ENCODE measurements around the gene FARS2. TPM values are rescaled to one million over a fixed set of nuclear protein-coding genes. Genes with fewer than 3 reads are reported as not detected.

FARS2 gene
- total RNA-seq, 5 donors from 2014 or later (not counting 1 experiment from before 2014, with no cell fraction given): 17.9 to 24.2 (median 20.3) TPM

DNA sequence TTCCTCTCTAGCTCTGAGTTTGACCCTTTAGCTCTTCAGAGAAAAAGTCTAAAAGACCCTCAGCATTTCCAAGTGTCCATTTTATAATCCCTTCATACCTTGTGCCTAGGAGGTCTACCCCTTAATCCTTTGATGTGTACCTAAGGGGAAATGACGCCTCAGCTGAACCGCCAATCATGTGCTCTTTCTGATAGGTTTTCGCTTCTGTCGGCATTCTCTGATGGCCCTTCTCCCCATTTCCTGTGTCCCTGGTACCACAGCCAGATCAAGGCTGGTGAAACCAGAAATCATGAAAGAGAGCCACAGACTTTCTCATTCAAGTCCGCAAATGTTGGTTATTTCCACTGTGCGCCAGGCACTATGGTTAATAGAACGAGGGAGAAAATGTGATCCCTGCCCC is 333.9 kb downstream of the FARS2 start:
- no peaks in the 10 kb centered on the region for H3K4me1 Mint-ChIP-seq
- no peak for ATAC-seq (replicated peaks in 1 of 4)
- H3K9me3 ChIP-seq: no peaks in the 10 kb centered on the region
- H3K27me3 ChIP-seq (replicated peaks in 1 of 2; ENCODE audit: control insufficient read depth in 2 of 2, extremely low read depth in 1 of 2, insufficient read depth in 2 of 2, low read length in 1 of 2): no peaks in the 10 kb centered on the region
- H3K27ac Mint-ChIP-seq: no peak overlapping the region
- CTCF ChIA-PET: no interaction called here
- H3K27me3 Mint-ChIP-seq: no peaks in the 10 kb centered on the region
- 94% methylated on average over 5 of the region's 7 CpGs for WGBS (ENCODE audit: insufficient coverage)
- H3K4me1 ChIP-seq (ENCODE audit: control insufficient read depth in 1 of 2, extremely low read depth in 1 of 2, insufficient read depth in 2 of 2, low read length in 2 of 2): no peaks in the 10 kb centered on the region
- H3K4me3 ChIP-seq (ENCODE audit: control insufficient read depth in 1 of 2, extremely low read depth in 1 of 2, low read length in 1 of 2): no peak overlapping the region
- DNase-seq: no peak
- no peaks in the 10 kb centered on the region for H3K36me3 ChIP-seq (ENCODE audit: control insufficient read depth in 2 of 2, extremely low read depth in 1 of 2, insufficient read depth in 1 of 2, low read length in 1 of 2)
- no peak overlapping the region for H3K27ac ChIP-seq (ENCODE audit: low read length)
- POLR2A ChIA-PET: no interaction called here
- no peaks in the 10 kb centered on the region for H3K9me3 Mint-ChIP-seq
- peaks cover 16% of the 10 kb centered on the region for H3K36me3 Mint-ChIP-seq
- no peak overlapping the region for H3K4me3 Mint-ChIP-seq

GRCh38 chr6:5597413-5597812 is 336.1 kb downstream of the FARS2 start:
- Mint-ChIP-seq H3K36me3 (peaks cover 20% of the 10 kb centered on the region), H3K4me1 (no peaks in the 10 kb centered on the region), H3K9me3 (no peaks in the 10 kb centered on the region), H3K27me3 (no peaks in the 10 kb centered on the region), H3K27ac (no peak overlapping the region), H3K4me3 (no peak overlapping the region)
- CTCF ChIA-PET: no interaction called here
- no peak for DNase-seq
- Histone ChIP-seq H3K4me1 (ENCODE audit: control insufficient read depth in 1 of 2, extremely low read depth in 1 of 2, insufficient read depth in 2 of 2, low read length in 2 of 2) (no peaks in the 10 kb centered on the region), H3K27me3 (replicated peaks in 1 of 2; ENCODE audit: control insufficient read depth in 2 of 2, extremely low read depth in 1 of 2, insufficient read depth in 2 of 2, low read length in 1 of 2) (no peaks in the 10 kb centered on the region), H3K9me3 (no peaks in the 10 kb centered on the region), H3K27ac (ENCODE audit: low read length) (no peak overlapping the region), H3K36me3 (ENCODE audit: control insufficient read depth in 2 of 2, extremely low read depth in 1 of 2, insufficient read depth in 1 of 2, low read length in 1 of 2) (no peaks in the 10 kb centered on the region), H3K4me3 (ENCODE audit: control insufficient read depth in 1 of 2, extremely low read depth in 1 of 2, low read length in 1 of 2) (no peak overlapping the region)
- ATAC-seq (replicated peaks in 1 of 4): no peak
- WGBS (ENCODE audit: insufficient coverage): 100% methylated on average over 4 of the region's 7 CpGs
- POLR2A ChIA-PET: interaction anchor here in 1 of 2 donors (0.6 kb wide), 1 partner anchor 25 kb away, joined by 3 read pairs; no protein-coding TSS in a partner anchor

- POLR2A ChIA-PET: no interaction called here
- H3K27ac Mint-ChIP-seq: no peak overlapping the region
- DNase-seq: no peak
- Histone ChIP-seq H3K4me3 (ENCODE audit: control insufficient read depth in 1 of 2, extremely low read depth in 1 of 2, low read length in 1 of 2) (no peak overlapping the region), H3K36me3 (ENCODE audit: control insufficient read depth in 2 of 2, extremely low read depth in 1 of 2, insufficient read depth in 1 of 2, low read length in 1 of 2) (peaks cover 0 to 3% of the 10 kb centered on the region in 2 donors), H3K27me3 (replicated peaks in 1 of 2; ENCODE audit: control insufficient read depth in 2 of 2, extremely low read depth in 1 of 2, insufficient read depth in 2 of 2, low read length in 1 of 2) (no peaks in the 10 kb centered on the region), H3K4me1 (ENCODE audit: control insufficient read depth in 1 of 2, extremely low read depth in 1 of 2, insufficient read depth in 2 of 2, low read length in 2 of 2) (no peaks in the 10 kb centered on the region), H3K27ac (ENCODE audit: low read length) (no peak overlapping the region), H3K9me3 (no peaks in the 10 kb centered on the region)
- CTCF ChIA-PET: no interaction called here
- H3K36me3 Mint-ChIP-seq: peaks cover 18% of the 10 kb centered on the region
- H3K9me3 Mint-ChIP-seq: no peaks in the 10 kb centered on the region
- no peak for ATAC-seq (replicated peaks in 1 of 4)
- no peak overlapping the region for H3K4me3 Mint-ChIP-seq
- 100% methylated on average over 3 of the region's 3 CpGs for WGBS (ENCODE audit: insufficient coverage)
- no peaks in the 10 kb centered on the region for H3K4me1 Mint-ChIP-seq
- no peaks in the 10 kb centered on the region for H3K27me3 Mint-ChIP-seq
Measured at GRCh38 chr6:5598123-5598522, 336.8 kb downstream of the FARS2 start.

DNA sequence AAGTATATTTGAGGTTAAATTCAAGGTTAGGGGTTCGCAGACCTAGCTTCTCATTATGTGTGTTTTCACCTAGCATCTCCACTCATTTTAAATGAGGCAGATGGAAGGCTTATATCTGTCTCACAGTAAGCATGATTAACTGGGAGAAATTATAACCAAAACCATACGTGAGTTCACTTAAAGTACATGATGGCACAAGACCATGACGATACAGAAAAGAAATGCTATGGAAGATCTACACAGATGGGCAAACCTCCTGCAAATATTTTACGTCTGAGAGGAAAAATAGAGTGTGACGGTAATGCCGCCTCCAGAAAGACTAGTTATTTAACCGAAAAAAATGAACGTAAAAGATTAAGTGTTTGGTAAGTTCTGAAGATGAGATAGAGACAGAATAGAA is 337.8 kb downstream of the FARS2 start:
- Mint-ChIP-seq H3K4me3 (no peak overlapping the region), H3K4me1 (no peaks in the 10 kb centered on the region), H3K9me3 (no peaks in the 10 kb centered on the region), H3K27ac (no peak overlapping the region), H3K36me3 (peaks cover 11% of the 10 kb centered on the region), H3K27me3 (no peaks in the 10 kb centered on the region)
- ChIA-PET CTCF (no interaction called here), POLR2A (no interaction called here)
- H3K4me3 ChIP-seq (ENCODE audit: control insufficient read depth in 1 of 2, extremely low read depth in 1 of 2, low read length in 1 of 2): no peak overlapping the region
- no peak for DNase-seq
- no peak overlapping the region for H3K27ac ChIP-seq (ENCODE audit: low read length)
- H3K27me3 ChIP-seq (replicated peaks in 1 of 2; ENCODE audit: control insufficient read depth in 2 of 2, extremely low read depth in 1 of 2, insufficient read depth in 2 of 2, low read length in 1 of 2): no peaks in the 10 kb centered on the region
- peaks cover 0 to 3% of the 10 kb centered on the region in 2 donors for H3K36me3 ChIP-seq (ENCODE audit: control insufficient read depth in 2 of 2, extremely low read depth in 1 of 2, insufficient read depth in 1 of 2, low read length in 1 of 2)
- ATAC-seq (replicated peaks in 1 of 4): no peak
- no peaks in the 10 kb centered on the region for H3K4me1 ChIP-seq (ENCODE audit: control insufficient read depth in 1 of 2, extremely low read depth in 1 of 2, insufficient read depth in 2 of 2, low read length in 2 of 2)
- H3K9me3 ChIP-seq: no peaks in the 10 kb centered on the region
- 93% methylated on average over 3 of the region's 8 CpGs for WGBS (ENCODE audit: insufficient coverage)

DNA sequence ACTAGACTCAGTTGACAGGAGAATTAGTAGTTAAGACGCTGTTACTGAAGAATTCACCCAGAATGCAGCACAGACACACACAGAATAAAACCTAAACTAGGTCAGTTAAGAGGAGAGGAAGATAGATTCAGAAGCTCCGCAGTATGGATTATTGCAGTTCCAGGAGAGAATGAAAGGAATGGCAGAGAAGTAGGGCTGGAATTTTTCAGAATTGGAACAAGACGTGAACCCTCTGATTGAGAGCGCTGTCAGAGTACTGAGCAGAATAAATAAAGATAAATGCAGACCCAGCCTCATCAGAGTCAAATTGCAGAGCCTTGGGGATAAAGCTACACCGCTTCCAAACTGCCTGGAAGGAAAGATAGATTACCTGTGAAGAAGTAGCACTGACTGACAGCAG is 344.6 kb downstream of the FARS2 start:
- ChIA-PET CTCF (no interaction called here), POLR2A (no interaction called here)
- ATAC-seq (replicated peaks in 1 of 4) (no peak), DNase-seq (no peak)
- Histone ChIP-seq H3K4me1 (ENCODE audit: control insufficient read depth in 1 of 2, extremely low read depth in 1 of 2, insufficient read depth in 2 of 2, low read length in 2 of 2) (peaks cover 0 to 2% of the 10 kb centered on the region in 2 experiments), H3K27me3 (replicated peaks in 1 of 2; ENCODE audit: control insufficient read depth in 2 of 2, extremely low read depth in 1 of 2, insufficient read depth in 2 of 2, low read length in 1 of 2) (no peaks in the 10 kb centered on the region), H3K27ac (ENCODE audit: low read length) (no peak overlapping the region), H3K4me3 (ENCODE audit: control insufficient read depth in 1 of 2, extremely low read depth in 1 of 2, low read length in 1 of 2) (no peak overlapping the region), H3K9me3 (no peaks in the 10 kb centered on the region), H3K36me3 (ENCODE audit: control insufficient read depth in 2 of 2, extremely low read depth in 1 of 2, insufficient read depth in 1 of 2, low read length in 1 of 2) (peaks cover 0 to 3% of the 10 kb centered on the region in 2 donors)
- H3K4me1 Mint-ChIP-seq: peaks cover 1 to 8% (median 3%) of the 10 kb centered on the region in 3 donors
- peaks cover 0 to 6% (median 0%) of the 10 kb centered on the region in 3 donors for H3K9me3 Mint-ChIP-seq
- peaks cover 20% of the 10 kb centered on the region for H3K36me3 Mint-ChIP-seq
- WGBS (ENCODE audit: insufficient coverage): 100% methylated on average over 3 of the region's 5 CpGs
- H3K27ac Mint-ChIP-seq: no peak overlapping the region
- H3K27me3 Mint-ChIP-seq: no peaks in the 10 kb centered on the region
- no peak overlapping the region for H3K4me3 Mint-ChIP-seq

DNA sequence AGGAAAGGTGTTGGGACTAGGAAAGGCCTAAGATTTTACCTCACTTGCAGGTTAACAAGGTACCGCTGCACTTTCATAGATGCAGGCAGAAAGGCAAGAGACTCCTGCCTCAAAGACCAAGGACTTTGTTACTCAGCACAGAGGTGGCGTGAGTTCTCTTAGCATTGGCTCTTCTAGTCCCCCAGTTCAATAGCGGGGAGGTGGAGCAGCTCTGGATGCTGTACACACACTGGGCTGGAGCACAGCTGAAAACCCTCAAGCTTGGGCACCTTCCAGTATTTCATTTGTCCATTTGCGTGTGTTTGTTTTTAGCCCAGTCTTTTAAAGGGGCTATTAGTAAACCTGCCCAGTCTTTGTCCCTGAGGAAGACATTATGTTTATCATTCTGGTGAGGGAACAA is 345.2 kb downstream of the FARS2 start:
- Histone ChIP-seq H3K36me3 (ENCODE audit: control insufficient read depth in 2 of 2, extremely low read depth in 1 of 2, insufficient read depth in 1 of 2, low read length in 1 of 2) (peaks cover 0 to 3% of the 10 kb centered on the region in 2 donors), H3K4me3 (ENCODE audit: control insufficient read depth in 1 of 2, extremely low read depth in 1 of 2, low read length in 1 of 2) (no peak overlapping the region), H3K4me1 (ENCODE audit: control insufficient read depth in 1 of 2, extremely low read depth in 1 of 2, insufficient read depth in 2 of 2, low read length in 2 of 2) (peaks cover 0 to 2% of the 10 kb centered on the region in 2 experiments), H3K9me3 (no peaks in the 10 kb centered on the region), H3K27me3 (replicated peaks in 1 of 2; ENCODE audit: control insufficient read depth in 2 of 2, extremely low read depth in 1 of 2, insufficient read depth in 2 of 2, low read length in 1 of 2) (no peaks in the 10 kb centered on the region), H3K27ac (ENCODE audit: low read length) (no peak overlapping the region)
- Mint-ChIP-seq H3K27ac (no peak overlapping the region), H3K4me1 (peaks cover 2 to 8% (median 3%) of the 10 kb centered on the region in 3 donors), H3K27me3 (no peaks in the 10 kb centered on the region), H3K9me3 (peaks cover 0 to 6% (median 0%) of the 10 kb centered on the region in 3 donors), H3K36me3 (peaks cover 18% of the 10 kb centered on the region), H3K4me3 (no peak overlapping the region)
- ChIA-PET POLR2A (no interaction called here), CTCF (no interaction called here)
- DNase-seq (no peak), ATAC-seq (replicated peaks in 1 of 4) (no peak)
- WGBS (ENCODE audit: insufficient coverage): 97% methylated on average over 4 of the region's 4 CpGs

DNA sequence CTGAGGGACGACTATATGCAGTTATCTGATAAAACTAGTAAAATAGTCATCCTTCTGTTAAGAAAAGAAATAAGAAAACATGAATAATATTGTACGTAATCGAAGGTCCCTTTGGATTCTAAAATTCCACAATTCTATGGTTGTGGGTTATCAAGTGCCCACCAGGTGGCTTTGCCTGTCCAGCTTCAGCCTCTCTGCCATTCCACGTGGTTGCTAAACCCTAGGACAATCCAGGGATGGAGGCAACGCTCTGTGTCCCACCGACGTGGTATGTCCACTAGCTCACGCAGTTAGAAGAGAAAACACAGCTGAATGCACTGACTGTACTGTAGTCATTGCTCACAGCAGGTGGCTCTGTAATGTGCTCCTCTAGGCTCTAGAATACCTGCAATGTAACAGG is 349.3 kb downstream of the FARS2 start:
- Mint-ChIP-seq H3K27ac (no peak overlapping the region), H3K4me3 (no peak overlapping the region), H3K36me3 (peaks cover 36% of the 10 kb centered on the region), H3K27me3 (no peaks in the 10 kb centered on the region), H3K9me3 (peaks cover 0 to 6% (median 0%) of the 10 kb centered on the region in 3 donors), H3K4me1 (peaks cover 0 to 6% (median 2%) of the 10 kb centered on the region in 3 donors)
- no peak for DNase-seq
- Histone ChIP-seq H3K27ac (ENCODE audit: low read length) (no peak overlapping the region), H3K4me3 (ENCODE audit: control insufficient read depth in 1 of 2, extremely low read depth in 1 of 2, low read length in 1 of 2) (no peak overlapping the region), H3K36me3 (ENCODE audit: control insufficient read depth in 2 of 2, extremely low read depth in 1 of 2, insufficient read depth in 1 of 2, low read length in 1 of 2) (no peaks in the 10 kb centered on the region), H3K9me3 (no peaks in the 10 kb centered on the region), H3K4me1 (ENCODE audit: control insufficient read depth in 1 of 2, extremely low read depth in 1 of 2, insufficient read depth in 2 of 2, low read length in 2 of 2) (no peaks in the 10 kb centered on the region), H3K27me3 (replicated peaks in 1 of 2; ENCODE audit: control insufficient read depth in 2 of 2, extremely low read depth in 1 of 2, insufficient read depth in 2 of 2, low read length in 1 of 2) (no peaks in the 10 kb centered on the region)
- ATAC-seq (replicated peaks in 1 of 4): no peak
- ChIA-PET POLR2A (no interaction called here), CTCF (no interaction called here)
- WGBS (ENCODE audit: insufficient coverage): 98% methylated on average over 5 of the region's 8 CpGs
